GM12892 (cell line): ENCODE measurements around the gene PCNX1.

Experiments
- DNase-seq: peaks from one replicate; pipeline ENCODE4 v3.0.0; 2011; ENCODE audit not compliant: insufficient read length
- FAIRE-seq: peaks from 2 replicates; lab custom pipeline; 2011; peaks lifted over from hg19 to GRCh38; lab: Jason Lieb, UNC
- POLR2A ChIP-seq: IDR thresholded peaks from 2 replicates; pipeline ENCODE4 v1.6.1; 2011; ENCODE audit warnings: low read depth, low read length, control low read depth
- POLR2AphosphoS5 ChIP-seq: IDR thresholded peaks from 2 replicates; pipeline ENCODE4 v1.6.1; 2011; ENCODE audit warnings: low read depth, low read length, control low read depth
- TAF1 ChIP-seq: IDR thresholded peaks from 2 replicates; pipeline ENCODE4 v1.6.1; 2011; ENCODE audit warnings: low read depth, mild to moderate bottlenecking, control low read depth, low read length, borderline replicate concordance

The PCNX1 gene

GRCh38 chr14:70905301-70905700 lies 2.0 kb upstream of the PCNX1 start:
- TF ChIP-seq TAF1 = no peak
- no peak for TF ChIP-seq POLR2AphosphoS5
- no peak for TF ChIP-seq POLR2A
- no peak for FAIRE-seq
- no peak for DNase-seq

GRCh38 chr14:70906793-70907175 lies 475 bp upstream of the PCNX1 start:
- FAIRE-seq (no peak), DNase-seq (no peak)
- TF ChIP-seq POLR2AphosphoS5 (no peak), TAF1 (no peak), POLR2A (no peak)

GRCh38 chr14:70907996-70908934 lies 1.0 kb downstream of the PCNX1 start:
- TF ChIP-seq TAF1 (no peak), POLR2AphosphoS5 (no peak), POLR2A (no peak)
- FAIRE-seq (peak; percentile 81), DNase-seq (peak; percentile 37)

- no peak for FAIRE-seq
- DNase-seq = no peak
- TF ChIP-seq POLR2AphosphoS5 = no peak
- TF ChIP-seq TAF1 = no peak
- no peak for TF ChIP-seq POLR2A
These were observed 1.8 kb downstream of the PCNX1 start for GRCh38 chr14:70908935-70909641.

GRCh38 chr14:70909733-70910614 lies 2.7 kb downstream of the PCNX1 start:
- DNase-seq (no peak), FAIRE-seq (peak; percentile 48)

GRCh38 chr14:70915415-70915814 lies 8.2 kb downstream of the PCNX1 start:
- DNase-seq = no peak
- FAIRE-seq = no peak
- no peak for TF ChIP-seq TAF1
- TF ChIP-seq POLR2A = no peak
- TF ChIP-seq POLR2AphosphoS5 = no peak

More at GRCh38 chr14:70909733-70910614, 2.7 kb downstream of the PCNX1 start:
- TF ChIP-seq TAF1 (no peak), POLR2AphosphoS5 (no peak), POLR2A (no peak)

GRCh38 chr14:70916300-70916699 lies 9.0 kb downstream of the PCNX1 start:
- no peak for TF ChIP-seq POLR2A
- no peak for TF ChIP-seq POLR2AphosphoS5
- no peak for TF ChIP-seq TAF1
- no peak for FAIRE-seq

GRCh38 chr14:70916799-70917198 lies 9.5 kb downstream of the PCNX1 start:
- DNase-seq = no peak
- TF ChIP-seq TAF1 (no peak), POLR2AphosphoS5 (no peak), POLR2A (no peak)
- no peak for FAIRE-seq

More at GRCh38 chr14:70916300-70916699, 9.0 kb downstream of the PCNX1 start:
- DNase-seq = no peak

GRCh38 chr14:70917633-70918032 lies 10.4 kb downstream of the PCNX1 start:
- peak; percentile 72 for FAIRE-seq
- no peak for TF ChIP-seq TAF1
- no peak for TF ChIP-seq POLR2AphosphoS5
- TF ChIP-seq POLR2A = no peak
- DNase-seq = no peak

GRCh38 chr14:70919774-70920173 lies 12.5 kb downstream of the PCNX1 start:
- DNase-seq = no peak
- no peak for TF ChIP-seq POLR2AphosphoS5
- peak; percentile 50 for FAIRE-seq

- FAIRE-seq = peak; percentile 24
- no peak for DNase-seq
- TF ChIP-seq POLR2AphosphoS5 = no peak
- TF ChIP-seq POLR2A = no peak
- TF ChIP-seq TAF1 = no peak
These were observed 13.3 kb downstream of the PCNX1 start for GRCh38 chr14:70920608-70921007.
